Ishikawa (cell line): ENCODE measurements around the gene PRRC2B.

Experiments
- CEBPB ChIP-seq: IDR thresholded peaks from 2 replicates; pipeline ENCODE4 v1.6.1; 2012
- CREB1 ChIP-seq: IDR thresholded peaks from 2 replicates; pipeline ENCODE4 v1.6.1; 2012; ENCODE audit warnings: low read depth
- EGR1 ChIP-seq: IDR thresholded peaks from 2 replicates; pipeline ENCODE4 v1.6.1; 2012
- EP300 ChIP-seq: IDR thresholded peaks from 2 replicates; pipeline ENCODE4 v1.6.1; 2012; ENCODE audit warnings: borderline replicate concordance
- FOXM1 ChIP-seq: IDR thresholded peaks from 2 replicates; pipeline ENCODE4 v1.6.1; 2012; ENCODE audit warnings: low read depth, borderline replicate concordance
- MAX ChIP-seq: IDR thresholded peaks from 2 replicates; pipeline ENCODE4 v1.6.1; 2012
- NFIC ChIP-seq: IDR thresholded peaks from 2 replicates; pipeline ENCODE4 v1.6.1; 2012
- RAD21 ChIP-seq: IDR thresholded peaks from 2 replicates; pipeline ENCODE4 v1.6.1; 2012; ENCODE audit warnings: low read depth
- REST ChIP-seq: IDR thresholded peaks from 2 replicates; pipeline ENCODE4 v1.6.1; 2012; ENCODE audit warnings: low read depth, mild to moderate bottlenecking
- TAF1 ChIP-seq: IDR thresholded peaks from 2 replicates; pipeline ENCODE4 v1.6.1; 2012; ENCODE audit warnings: low read depth, mild to moderate bottlenecking
- TCF12 ChIP-seq: IDR thresholded peaks from 2 replicates; pipeline ENCODE4 v1.6.1; 2012; ENCODE audit warnings: low read depth
- TEAD4 ChIP-seq: IDR thresholded peaks from 2 replicates; pipeline ENCODE4 v1.6.1; 2012
- USF1 ChIP-seq: IDR thresholded peaks from 2 replicates; pipeline ENCODE4 v1.6.1; 2012
- YY1 ChIP-seq: IDR thresholded peaks from 2 replicates; pipeline ENCODE4 v1.6.1; 2012; ENCODE audit warnings: low read depth
- ZBTB7A ChIP-seq: IDR thresholded peaks from 2 replicates; pipeline ENCODE4 v1.6.1; 2012; ENCODE audit warnings: low read depth

PRRC2B gene

GRCh38 chr9:131534721-131535237 is 140.9 kb downstream of the PRRC2B start:
- TF ChIP-seq USF1 (no peak), TCF12 (no peak), CREB1 (no peak), RAD21 (no peak), ZBTB7A (no peak), CEBPB (no peak), NFIC (no peak), YY1 (no peak), FOXM1 (no peak), EP300 (no peak), REST (no peak)

GRCh38 chr9:131537946-131538345 is 144.1 kb downstream of the PRRC2B start:
- TF ChIP-seq ZBTB7A (no peak), RAD21 (no peak), FOXM1 (no peak), MAX (no peak), TEAD4 (no peak), TCF12 (no peak), USF1 (no peak), REST (no peak), CREB1 (no peak), CEBPB (no peak)

- no peak for TF ChIP-seq MAX
- no peak for TF ChIP-seq TEAD4
- TF ChIP-seq EGR1, result no peak
- no peak for TF ChIP-seq RAD21
- TF ChIP-seq USF1, result no peak
- no peak for TF ChIP-seq FOXM1
- no peak for TF ChIP-seq CREB1
- no peak for TF ChIP-seq NFIC
- TF ChIP-seq YY1, result no peak
- no peak for TF ChIP-seq ZBTB7A
- TF ChIP-seq EP300, result no peak
- TF ChIP-seq TCF12, result no peak
- no peak for TF ChIP-seq CEBPB
- no peak for TF ChIP-seq TAF1
- TF ChIP-seq REST, result no peak
Measured at GRCh38 chr9:131539223-131539923, 145.5 kb downstream of the PRRC2B start.

GRCh38 chr9:131543141-131543540 is 149.3 kb downstream of the PRRC2B start:
- TF ChIP-seq CREB1, result no peak
- TF ChIP-seq EP300, result no peak
- TF ChIP-seq YY1, result no peak
- no peak for TF ChIP-seq CEBPB
- TF ChIP-seq REST, result no peak
- no peak for TF ChIP-seq TAF1
- TF ChIP-seq FOXM1, result no peak
- no peak for TF ChIP-seq EGR1
- no peak for TF ChIP-seq TEAD4
- no peak for TF ChIP-seq RAD21
- no peak for TF ChIP-seq ZBTB7A
- TF ChIP-seq NFIC, result no peak
- no peak for TF ChIP-seq TCF12
- TF ChIP-seq MAX, result no peak
- TF ChIP-seq USF1, result no peak
